Measurements from ENCODE around the gene PPP1R12B. TPM values are rescaled to one million over a fixed set of nuclear protein-coding genes. Genes with fewer than 3 reads are reported as not detected.
"Not testable (repeated sequence)": the region's sequence is repeated elsewhere in the genome, so short reads cannot be mapped to it uniquely, and the experiment has no call there.

PPP1R12B gene
- total RNA-seq, 1 donor from 2014 or later, result 18.5 TPM

DNA sequence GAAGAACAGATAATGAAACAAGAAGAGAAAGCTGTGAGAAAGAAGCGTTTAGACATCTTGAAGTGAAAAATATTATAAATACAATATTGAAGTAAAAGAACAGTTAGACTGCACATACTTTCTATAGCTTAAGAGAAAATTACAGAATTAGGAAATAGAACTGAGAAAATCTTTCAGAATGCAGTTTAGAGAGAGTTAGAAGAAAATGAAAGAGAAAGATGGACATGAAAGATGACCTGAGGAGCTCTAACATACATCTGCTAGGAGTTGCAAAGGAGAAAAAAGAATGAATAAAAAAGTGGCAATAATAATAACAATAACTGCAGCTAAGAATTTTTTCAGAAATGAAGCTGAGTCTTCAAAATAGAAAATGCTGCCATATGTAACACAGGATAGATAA, 173.0 kb downstream of the PPP1R12B start:
- not testable (repeated sequence) for H3K36me3 Mint-ChIP-seq (ENCODE audit: low read depth); H3K9me3 Mint-ChIP-seq; H3K27ac Mint-ChIP-seq (ENCODE audit: unreplicated experiment); H3K4me3 Mint-ChIP-seq; DNase-seq (ENCODE audit: low read depth, low spot score); H3K27me3 Mint-ChIP-seq (ENCODE audit: low read depth)
- peaks cover 10% of the 10 kb centered on the region for H3K4me1 Mint-ChIP-seq

DNA sequence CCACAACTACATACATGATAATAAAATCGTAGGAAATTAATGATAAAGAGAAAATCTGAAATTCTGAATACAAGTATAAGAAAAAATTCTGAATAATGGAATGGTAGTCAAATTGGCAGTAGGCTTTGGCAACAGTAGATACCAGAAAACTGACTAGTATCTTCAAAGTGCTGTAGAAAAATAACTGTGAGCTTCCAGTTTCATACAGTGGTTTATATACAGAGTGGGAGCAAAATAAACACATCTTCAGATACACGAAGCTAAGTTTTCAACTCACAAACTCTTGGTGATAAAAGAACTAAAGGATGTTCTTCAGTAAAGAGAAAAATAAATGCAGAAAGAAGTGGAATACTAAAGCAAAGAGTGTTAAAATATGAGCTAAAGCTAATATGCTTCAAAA, 173.4 kb downstream of the PPP1R12B start:
- TF ChIP-seq, protein P1, sequence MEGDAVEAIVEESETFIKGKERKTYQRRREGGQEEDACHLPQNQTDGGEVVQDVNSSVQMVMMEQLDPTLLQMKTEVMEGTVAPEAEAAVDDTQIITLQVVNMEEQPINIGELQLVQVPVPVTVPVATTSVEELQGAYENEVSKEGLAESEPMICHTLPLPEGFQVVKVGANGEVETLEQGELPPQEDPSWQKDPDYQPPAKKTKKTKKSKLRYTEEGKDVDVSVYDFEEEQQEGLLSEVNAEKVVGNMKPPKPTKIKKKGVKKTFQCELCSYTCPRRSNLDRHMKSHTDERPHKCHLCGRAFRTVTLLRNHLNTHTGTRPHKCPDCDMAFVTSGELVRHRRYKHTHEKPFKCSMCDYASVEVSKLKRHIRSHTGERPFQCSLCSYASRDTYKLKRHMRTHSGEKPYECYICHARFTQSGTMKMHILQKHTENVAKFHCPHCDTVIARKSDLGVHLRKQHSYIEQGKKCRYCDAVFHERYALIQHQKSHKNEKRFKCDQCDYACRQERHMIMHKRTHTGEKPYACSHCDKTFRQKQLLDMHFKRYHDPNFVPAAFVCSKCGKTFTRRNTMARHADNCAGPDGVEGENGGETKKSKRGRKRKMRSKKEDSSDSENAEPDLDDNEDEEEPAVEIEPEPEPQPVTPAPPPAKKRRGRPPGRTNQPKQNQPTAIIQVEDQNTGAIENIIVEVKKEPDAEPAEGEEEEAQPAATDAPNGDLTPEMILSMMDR (conservative IDR thresholded peaks at IDR 0.05), result no peak
- Mint-ChIP-seq H3K4me3 (no peak overlapping the region), H3K9me3 (no peaks in the 10 kb centered on the region), H3K27ac (ENCODE audit: unreplicated experiment) (no peak overlapping the region), H3K4me1 (peaks cover 14% of the 10 kb centered on the region), H3K36me3 (ENCODE audit: low read depth) (no peaks in the 10 kb centered on the region), H3K27me3 (ENCODE audit: low read depth) (no peaks in the 10 kb centered on the region)
- no peak for DNase-seq (ENCODE audit: low read depth, low spot score)

DNA sequence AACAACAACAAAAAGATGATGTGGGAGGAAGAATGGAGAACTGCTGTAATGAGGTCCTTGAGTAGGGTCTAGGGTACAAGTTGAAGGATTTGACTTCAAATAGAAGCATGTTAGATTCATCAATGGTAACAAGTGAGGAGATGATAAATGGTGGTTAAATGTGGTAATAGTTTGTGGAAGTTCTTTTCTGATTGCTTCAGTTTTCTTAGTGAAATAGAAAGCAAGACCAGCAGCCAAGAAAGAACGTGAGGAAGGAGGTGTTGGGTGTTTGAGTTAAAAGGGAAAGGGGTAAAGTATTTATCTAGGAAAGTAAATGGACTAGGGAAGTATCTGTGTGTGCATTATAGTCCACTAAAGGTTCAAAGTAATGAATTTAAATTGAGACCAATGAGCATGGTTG, 177.6 kb downstream of the PPP1R12B start:
- not testable (repeated sequence) for DNase-seq (ENCODE audit: low read depth, low spot score); H3K9me3 Mint-ChIP-seq; H3K27me3 Mint-ChIP-seq (ENCODE audit: low read depth); H3K36me3 Mint-ChIP-seq (ENCODE audit: low read depth); H3K4me3 Mint-ChIP-seq; H3K27ac Mint-ChIP-seq (ENCODE audit: unreplicated experiment)
- peaks cover 31% of the 10 kb centered on the region for H3K4me1 Mint-ChIP-seq

DNA sequence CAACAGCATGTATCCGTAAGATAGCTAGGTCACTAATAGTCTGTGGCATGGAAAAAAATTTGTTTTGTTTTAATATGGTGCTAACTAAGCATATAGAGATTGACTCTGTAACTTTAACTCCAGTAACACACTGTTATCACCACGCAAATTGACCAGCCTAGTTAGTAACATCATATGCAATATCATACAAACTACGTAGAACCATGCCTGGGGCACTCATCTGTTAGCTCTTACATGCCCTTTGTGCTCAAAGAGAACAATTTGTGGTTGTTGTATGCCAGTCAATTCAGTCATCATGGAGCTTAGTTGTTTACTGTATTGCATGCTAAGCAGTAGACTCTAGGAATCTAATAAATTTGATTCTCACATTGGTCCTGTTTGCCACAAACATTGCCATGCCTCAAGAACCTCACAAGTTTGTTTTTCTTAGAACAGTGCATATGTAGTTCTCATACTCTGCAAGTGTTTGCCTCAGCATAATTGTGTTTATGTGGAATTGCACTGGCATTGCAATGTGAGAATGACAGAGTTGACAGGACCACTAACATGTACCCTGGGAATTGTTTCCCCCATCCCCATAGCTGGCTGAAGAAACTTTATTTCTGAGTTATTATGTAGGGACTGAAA, 179.7 kb downstream of the PPP1R12B start:
- H3K4me3 Mint-ChIP-seq; DNase-seq (ENCODE audit: low read depth, low spot score); H3K27me3 Mint-ChIP-seq (ENCODE audit: low read depth); H3K9me3 Mint-ChIP-seq; H3K36me3 Mint-ChIP-seq (ENCODE audit: low read depth); H3K27ac Mint-ChIP-seq (ENCODE audit: unreplicated experiment): not testable (repeated sequence)
- H3K4me1 Mint-ChIP-seq, result peaks cover 44% of the 10 kb centered on the region

DNA sequence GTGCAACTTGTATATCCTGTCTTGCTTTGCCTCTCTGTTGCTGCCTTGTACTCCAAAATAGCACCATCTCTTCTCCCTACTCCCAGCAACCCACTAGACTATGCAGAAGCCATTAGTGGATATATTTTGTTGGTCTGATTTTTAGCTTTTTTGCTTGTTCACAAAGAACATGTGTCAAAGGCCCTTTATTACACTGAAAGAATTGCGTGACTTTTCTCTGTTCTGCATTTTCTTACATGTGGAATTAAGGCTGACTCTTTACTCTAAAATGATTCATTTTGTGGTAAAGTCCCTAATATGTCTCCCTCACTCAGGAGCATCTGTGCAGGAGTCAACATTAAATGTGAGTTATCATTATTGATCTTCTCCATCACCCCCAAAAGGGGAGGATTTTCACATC, 182.2 kb downstream of the PPP1R12B start:
- not testable (repeated sequence) for H3K27ac Mint-ChIP-seq (ENCODE audit: unreplicated experiment); H3K27me3 Mint-ChIP-seq (ENCODE audit: low read depth); H3K9me3 Mint-ChIP-seq; H3K4me3 Mint-ChIP-seq; H3K36me3 Mint-ChIP-seq (ENCODE audit: low read depth); DNase-seq (ENCODE audit: low read depth, low spot score)
- peaks cover 40% of the 10 kb centered on the region for H3K4me1 Mint-ChIP-seq

DNA sequence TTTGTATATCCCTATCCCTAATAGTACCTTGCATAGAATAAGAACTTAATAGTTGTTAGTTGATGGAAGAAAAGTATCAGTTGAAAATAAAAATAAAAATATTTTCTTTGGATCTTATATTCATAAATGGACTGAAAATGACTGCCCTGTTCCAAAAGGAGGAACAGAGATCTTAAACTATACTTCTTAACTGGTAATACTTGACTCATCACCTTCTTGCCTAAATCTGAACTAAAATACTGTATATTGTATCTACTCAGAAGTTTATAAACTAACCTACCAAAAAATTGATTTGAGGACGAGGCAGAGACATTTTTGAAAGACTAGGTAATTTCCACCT, 182.9 kb downstream of the PPP1R12B start:
- Mint-ChIP-seq H3K4me3 (no peak overlapping the region), H3K36me3 (ENCODE audit: low read depth) (no peaks in the 10 kb centered on the region), H3K27ac (ENCODE audit: unreplicated experiment) (peak overlapping the region; percentile 35), H3K27me3 (ENCODE audit: low read depth) (no peaks in the 10 kb centered on the region), H3K4me1 (peaks cover 34% of the 10 kb centered on the region), H3K9me3 (no peaks in the 10 kb centered on the region)
- TF ChIP-seq, protein P1 (conservative IDR thresholded peaks at IDR 0.05), result no peak
- DNase-seq (ENCODE audit: low read depth, low spot score), result no peak

DNA sequence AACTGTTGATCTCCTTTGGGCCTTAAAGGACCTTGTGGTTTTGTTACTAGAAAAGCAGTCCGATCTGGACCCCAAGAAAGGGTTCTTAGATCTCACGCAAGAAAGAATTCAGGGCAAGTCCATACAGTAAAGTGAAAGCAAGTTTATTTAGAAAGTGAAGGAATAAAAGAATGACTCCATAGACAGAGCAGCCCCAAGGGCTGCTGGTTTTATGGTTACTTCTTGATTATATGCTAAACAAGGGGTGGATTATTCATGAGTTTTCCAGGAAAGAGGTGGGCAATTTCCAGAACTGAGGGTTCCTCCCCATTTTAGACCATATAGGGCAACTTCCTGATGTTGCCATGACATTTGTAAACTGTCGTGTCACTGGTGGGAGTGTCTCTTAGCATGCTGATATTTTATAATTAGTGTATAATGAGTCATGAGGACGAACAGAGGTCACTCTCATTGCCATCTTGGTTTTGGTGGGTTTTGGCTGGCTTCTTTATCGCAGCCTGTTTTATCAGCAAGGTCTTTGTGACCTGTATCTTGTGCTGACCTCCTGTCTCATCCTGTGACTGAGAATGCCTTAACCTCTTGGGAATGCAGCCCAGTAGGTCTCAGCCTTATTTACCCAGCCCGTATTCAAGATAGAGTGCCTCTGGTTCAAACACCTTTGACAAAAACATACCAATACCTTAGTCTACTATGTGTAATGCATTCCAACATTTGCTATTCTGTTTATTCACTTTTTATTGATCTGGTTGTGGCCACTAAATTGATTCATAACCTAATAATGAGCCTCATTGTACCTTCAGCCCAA, 183.5 kb downstream of the PPP1R12B start:
- not testable (repeated sequence) for H3K27me3 Mint-ChIP-seq (ENCODE audit: low read depth); H3K9me3 Mint-ChIP-seq; H3K4me3 Mint-ChIP-seq; H3K36me3 Mint-ChIP-seq (ENCODE audit: low read depth); DNase-seq (ENCODE audit: low read depth, low spot score)
- Mint-ChIP-seq H3K4me1 (peaks cover 28% of the 10 kb centered on the region), H3K27ac (ENCODE audit: unreplicated experiment) (peak overlapping the region; percentile 35)

DNA sequence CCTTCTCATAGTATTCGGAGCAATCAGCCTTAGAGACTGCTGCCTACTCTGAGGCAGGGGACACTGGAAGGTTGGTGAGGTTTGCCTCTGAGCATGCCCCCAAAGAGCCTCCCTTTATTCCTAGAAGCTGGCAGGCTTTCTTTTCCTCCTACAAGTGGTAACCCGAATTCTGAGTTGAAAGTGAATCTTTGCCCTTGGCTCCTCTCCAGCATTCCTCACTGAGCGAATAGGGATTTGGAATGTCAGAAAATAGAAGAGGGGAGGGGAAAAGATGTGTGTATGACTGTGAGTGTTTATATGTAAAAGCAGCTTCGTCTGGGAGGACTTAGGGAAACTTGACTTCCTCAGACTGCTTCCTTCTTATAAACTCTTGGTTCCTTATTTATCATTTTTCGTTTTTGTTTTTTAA, 190.7 kb downstream of the PPP1R12B start:
- not testable (repeated sequence) for H3K4me1 Mint-ChIP-seq; H3K36me3 Mint-ChIP-seq (ENCODE audit: low read depth); H3K9me3 Mint-ChIP-seq; H3K27me3 Mint-ChIP-seq (ENCODE audit: low read depth); DNase-seq (ENCODE audit: low read depth, low spot score); H3K27ac Mint-ChIP-seq (ENCODE audit: unreplicated experiment); H3K4me3 Mint-ChIP-seq

DNA sequence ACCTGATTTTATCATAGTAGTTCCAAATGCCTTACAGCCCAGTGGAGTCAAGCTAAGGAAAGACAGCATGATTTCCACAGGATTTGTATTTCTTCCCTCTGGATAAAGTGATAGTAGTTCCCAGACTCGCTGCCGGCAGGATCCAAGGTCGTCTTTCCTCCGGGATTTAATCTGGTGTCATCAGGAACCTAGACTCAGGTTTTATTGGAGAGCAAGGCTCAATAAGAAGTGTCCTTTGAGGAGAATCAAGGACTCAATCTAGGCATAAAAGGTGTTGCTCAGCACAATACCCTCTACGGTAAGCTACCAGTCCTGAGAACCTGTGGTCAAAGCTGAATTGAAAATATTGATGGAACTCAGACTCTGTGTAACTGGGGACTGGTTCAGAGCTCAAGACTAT, 191.1 kb downstream of the PPP1R12B start:
- not testable (repeated sequence) for H3K27me3 Mint-ChIP-seq (ENCODE audit: low read depth); H3K27ac Mint-ChIP-seq (ENCODE audit: unreplicated experiment); H3K36me3 Mint-ChIP-seq (ENCODE audit: low read depth)

More for the DNA sequence above, 191.1 kb downstream of the PPP1R12B start:
- not testable (repeated sequence) for H3K9me3 Mint-ChIP-seq; DNase-seq (ENCODE audit: low read depth, low spot score); H3K4me3 Mint-ChIP-seq; H3K4me1 Mint-ChIP-seq
